IPS-NIHi7 (cell line): ENCODE data around the gene RDX.
"Not testable (repeated sequence)": the region's sequence is repeated elsewhere in the genome, so short reads cannot be mapped to it uniquely, and the experiment has no call there.

ENCODE experiments used
- DNase-seq: peaks from one replicate; pipeline ENCODE4 v3.0.0; 2012; ENCODE audit warnings: mixed read lengths; ENCODE audit errors: extremely low spot score

Gene RDX

GRCh38 chr11:110272919-110273318 lies 23.5 kb downstream of the RDX start:
- no peak for DNase-seq

DNA sequence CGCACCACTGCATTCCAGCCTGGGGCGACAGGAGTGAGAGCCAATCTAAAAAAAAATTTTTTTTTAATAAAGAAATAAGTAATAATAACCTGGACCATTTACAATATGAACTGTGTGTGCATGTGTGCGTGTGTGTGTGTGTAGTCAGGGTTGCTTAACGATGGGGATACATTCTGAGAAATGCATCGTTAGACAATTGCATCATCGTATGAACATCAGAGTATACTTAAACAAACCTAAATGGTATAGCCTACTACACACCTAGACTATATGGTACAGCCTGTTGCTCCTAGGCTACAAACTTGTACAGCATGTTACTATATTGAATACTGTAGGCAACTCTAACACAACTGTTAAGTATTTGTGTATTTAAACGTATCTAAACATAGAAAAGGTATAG lies 26.4 kb downstream of the RDX start:
- no peak for DNase-seq

- DNase-seq, result no peak
Measured at GRCh38 chr11:110268441-110268840, 28.0 kb downstream of the RDX start.

DNA sequence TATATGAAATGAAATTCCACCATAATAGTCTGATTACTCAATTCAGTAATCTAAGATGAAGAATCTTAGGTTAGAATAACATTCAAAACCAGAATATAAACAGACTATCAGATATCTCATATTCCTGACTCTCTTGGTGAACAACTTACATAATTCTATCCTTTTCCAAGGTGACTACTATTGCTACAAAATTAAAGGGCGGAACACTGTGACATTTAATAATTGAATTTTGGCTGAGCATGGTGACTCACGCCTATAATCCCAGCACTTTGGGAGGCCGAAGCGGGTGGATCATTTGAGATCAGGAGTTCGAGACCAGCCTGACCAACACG lies 34.4 kb downstream of the RDX start:
- no peak for DNase-seq

DNA sequence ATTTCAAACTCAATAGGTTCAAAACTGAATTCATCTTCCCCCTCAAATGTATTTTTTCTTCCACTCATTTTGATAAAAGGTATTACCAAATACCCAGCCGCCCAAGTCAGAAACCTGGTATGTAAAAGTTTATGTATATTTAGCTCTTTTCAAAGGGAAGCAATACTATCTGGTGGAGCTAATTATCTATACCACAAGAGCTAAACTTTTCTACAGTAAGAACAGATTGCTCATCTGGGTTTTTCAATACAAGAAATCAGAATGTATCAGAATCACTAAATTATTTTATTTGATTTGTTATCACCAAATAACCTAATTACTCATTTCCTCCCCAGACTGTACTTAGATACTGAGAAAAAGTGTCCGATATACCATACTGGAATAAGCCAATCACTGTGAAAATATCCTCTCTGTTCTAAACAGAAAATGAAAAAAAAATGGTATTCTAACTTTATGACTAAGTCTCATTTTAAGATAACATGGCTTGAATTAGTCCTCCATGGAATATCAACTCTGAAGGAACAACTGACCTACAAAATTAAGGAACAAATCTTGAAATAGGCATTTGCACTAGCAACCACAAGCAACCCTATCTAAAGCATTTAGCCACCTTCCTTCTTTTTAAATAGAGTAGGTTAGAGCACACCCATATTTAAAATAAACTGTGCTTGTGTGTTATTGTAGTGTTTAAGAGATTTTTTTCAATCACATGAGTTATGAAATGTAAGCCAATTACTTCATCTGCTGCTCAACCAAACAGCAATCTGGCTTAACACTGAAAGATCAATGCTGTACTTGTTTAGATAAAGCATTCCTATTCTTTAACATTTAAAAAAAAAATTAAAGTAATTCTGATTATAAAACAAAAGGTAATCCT lies 35.0 kb downstream of the RDX start:
- no peak for DNase-seq

- no peak for DNase-seq
Measured at GRCh38 chr11:110253525-110253924, 42.9 kb downstream of the RDX start.

GRCh38 chr11:110251836-110252235 lies 44.6 kb downstream of the RDX start:
- DNase-seq, result no peak

DNA sequence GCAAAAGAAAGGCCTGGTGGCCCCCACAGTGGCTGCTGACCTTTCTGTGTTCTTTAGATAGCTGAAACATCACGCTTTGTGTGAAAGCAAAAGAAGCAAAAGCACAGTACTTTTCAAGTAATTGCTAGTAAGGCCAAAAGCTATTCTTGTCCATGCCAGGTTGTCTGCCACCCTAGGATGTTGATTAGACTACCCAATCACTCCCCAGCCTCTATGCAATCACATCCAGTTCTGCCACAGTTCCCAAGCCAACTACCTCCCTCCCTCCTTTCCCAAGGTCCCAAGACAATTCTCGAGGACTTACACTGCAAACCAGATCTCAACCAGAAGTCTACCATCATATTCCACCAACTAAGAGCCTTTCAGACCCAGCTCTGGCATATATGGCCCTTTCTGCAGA lies 46.2 kb downstream of the RDX start:
- no peak for DNase-seq

GRCh38 chr11:110249766-110250165 lies 46.6 kb downstream of the RDX start:
- DNase-seq, result no peak

DNA sequence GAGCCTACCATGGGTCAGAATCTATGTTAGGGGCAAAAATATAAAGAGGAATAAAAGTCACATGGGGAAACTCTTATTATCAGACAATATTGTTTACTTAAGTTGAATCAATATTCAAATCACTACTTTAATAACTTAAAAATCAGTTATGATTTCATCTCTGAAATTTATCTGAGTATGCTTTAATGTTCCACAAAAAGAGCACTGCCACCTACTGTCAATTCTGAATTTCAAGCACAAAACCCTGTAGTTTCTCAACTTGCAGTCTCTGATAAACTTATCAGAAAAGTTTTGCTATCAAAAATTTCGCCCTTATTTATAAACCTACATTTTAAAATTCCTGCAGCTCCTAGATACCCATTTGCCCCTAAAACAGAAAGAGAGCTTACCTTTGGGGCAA lies 47.3 kb downstream of the RDX start:
- DNase-seq, result no peak

DNA sequence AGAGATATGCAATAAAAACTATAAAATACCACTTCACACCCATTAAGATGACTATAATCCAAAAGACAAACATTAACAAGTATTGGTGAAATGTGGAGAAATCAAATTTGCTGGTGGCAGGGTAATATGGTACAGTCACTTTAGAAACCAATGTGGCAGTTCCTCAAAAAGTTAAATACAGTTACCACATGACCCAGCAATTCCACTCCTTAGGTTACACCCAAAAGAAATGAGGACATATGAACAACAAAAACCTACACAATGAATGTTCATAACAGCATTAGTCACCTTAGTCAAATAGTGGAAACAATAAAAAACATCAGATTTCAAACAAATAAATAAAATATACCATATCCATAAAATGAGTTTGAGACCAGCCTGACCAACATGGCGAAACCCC lies 52.6 kb downstream of the RDX start:
- no peak for DNase-seq

GRCh38 chr11:110242746-110243145 lies 53.7 kb downstream of the RDX start:
- no peak for DNase-seq

GRCh38 chr11:110242188-110242587 lies 54.2 kb downstream of the RDX start:
- no peak for DNase-seq

DNA sequence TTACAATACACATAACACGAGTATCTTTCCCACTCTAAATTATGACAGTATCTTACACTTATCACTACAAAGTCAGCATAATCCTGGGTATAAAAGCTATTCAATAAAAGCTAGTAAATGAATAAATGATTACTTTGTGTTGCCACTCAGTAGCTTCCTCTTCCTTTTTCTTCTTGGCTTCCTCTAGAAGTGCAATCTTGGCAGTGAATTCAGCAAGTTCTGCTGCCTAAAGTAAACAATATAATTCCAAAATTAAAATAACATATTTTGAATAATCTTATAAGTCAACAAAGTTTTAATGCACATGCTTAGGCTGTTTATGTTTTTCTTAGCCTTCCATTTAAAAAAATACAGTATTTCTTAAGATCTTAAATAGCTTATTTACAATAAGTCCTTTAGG lies 60.4 kb downstream of the RDX start:
- DNase-seq, result no peak

DNA sequence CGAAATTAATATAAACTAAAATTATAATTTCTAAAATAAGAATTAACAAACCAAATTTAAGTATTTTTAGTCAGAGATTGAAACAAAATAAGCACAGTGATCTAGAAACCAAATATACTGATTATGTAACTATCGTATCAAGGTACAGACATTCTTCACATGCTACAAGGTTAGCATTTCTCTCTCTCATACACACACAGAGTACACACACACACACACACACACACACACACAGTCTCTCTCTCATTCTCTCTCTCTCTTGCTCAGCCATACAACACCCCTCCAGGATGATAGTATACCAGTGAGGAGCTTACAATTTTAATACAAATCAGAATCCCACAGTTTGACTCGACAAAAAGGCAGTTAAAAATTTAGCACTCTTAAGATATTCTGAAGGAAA lies 66.0 kb downstream of the RDX start:
- DNase-seq, result no peak

DNA sequence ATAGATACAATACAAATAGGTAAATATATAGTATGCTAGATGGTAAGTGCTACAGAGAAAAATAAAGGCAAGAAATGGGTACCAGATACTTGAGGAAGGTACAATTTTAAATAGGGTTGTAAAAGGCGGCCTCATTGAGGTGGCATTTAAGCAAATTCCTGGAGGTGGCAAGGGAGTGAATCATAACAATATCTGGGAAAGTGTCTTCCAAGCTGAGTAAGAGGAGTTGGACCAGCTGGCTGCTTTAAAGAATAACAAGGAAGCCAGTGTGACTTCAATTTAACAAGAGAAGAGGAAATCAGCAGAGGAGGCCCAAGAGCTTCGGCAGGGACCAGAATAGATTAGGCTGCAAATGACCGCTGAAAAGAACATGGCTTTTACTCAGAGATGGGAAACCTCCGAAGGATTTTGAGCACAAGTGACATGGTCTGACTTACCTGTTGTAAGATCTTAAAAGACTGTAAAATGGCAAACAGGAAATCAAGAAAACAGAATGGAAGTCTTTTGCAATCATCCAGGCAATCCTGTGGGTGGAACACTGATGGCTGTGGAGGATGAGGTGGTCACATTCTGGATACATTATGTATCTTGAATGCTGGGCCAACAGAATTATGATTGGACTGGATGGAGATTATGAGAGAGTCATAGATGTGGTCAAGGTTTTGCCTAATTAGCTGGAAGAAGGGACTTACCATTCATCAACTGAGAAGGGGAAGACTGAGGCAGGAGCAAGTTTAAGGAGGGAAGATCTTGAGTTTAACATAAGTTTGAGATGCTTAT lies 77.2 kb downstream of the RDX start:
- no peak for DNase-seq

DNA sequence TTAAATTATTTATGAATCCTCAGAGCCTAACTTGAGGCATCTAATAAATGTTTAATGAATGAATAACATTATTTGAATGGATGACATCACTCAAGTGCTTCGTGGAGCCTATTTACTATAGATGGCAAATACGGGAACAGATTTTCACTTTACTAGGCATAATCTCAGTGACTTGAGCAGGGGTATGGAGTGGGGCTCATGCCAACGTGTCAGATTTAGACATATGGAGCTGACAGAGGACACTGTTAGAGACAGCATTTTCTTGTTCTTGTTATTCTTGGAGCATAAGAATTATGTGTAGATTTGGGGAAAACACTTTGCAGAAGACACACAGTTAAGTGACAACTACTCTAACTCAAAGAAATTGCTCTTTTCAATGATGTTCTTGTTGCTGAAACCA lies 78.5 kb downstream of the RDX start:
- no peak for DNase-seq

- no peak for DNase-seq
Measured at GRCh38 chr11:110217223-110217877, 79.1 kb downstream of the RDX start.

DNA sequence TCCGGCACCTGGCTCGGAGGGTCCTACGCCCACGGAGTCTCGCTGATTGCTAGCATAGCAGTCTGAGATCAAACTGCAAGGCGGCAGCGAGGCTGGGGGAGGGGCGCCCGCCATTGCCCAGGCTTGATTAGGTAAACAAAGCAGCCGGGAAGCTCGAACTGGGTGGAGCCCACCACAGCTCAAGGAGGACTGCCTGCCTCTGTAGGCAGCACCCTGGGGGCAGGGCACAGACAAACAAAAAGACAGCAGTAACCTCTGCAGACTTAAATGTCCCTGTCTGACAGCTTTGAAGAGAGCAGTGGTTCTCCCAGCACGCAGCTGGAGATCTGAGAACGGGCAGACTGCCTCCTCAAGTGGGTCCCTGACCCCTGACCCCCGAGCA lies 87.1 kb downstream of the RDX start:
- not testable (repeated sequence) for DNase-seq

DNA sequence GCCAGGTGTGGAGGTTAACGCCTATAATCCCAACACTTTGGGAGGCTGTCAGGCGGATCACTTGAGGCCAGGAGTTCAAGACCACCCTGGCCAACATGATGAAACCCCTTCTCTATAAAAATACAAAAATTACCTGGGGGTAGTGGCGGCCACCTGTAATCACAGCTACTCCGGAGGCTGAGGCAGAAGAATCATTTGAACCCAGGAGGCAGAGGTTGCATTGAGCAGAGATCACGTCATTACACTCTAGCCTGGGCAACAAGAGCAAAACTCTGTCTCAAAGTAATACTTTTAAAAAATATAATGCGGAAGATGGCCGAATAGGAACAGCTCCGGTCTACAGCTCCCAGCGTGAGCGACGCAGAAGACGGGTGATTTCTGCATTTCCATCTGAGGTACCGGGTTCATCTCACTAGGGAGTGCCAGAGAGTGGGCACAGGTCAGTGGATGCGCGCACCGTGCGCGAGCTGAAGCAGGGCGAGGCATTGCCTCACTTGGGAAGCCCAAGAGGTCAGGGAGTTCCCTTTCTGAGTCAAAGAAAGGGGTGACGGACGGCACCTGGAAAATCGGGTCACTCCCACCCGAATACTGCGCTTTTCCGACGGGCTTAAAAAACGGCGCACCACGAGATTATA lies 87.6 kb downstream of the RDX start:
- not testable (repeated sequence) for DNase-seq

DNA sequence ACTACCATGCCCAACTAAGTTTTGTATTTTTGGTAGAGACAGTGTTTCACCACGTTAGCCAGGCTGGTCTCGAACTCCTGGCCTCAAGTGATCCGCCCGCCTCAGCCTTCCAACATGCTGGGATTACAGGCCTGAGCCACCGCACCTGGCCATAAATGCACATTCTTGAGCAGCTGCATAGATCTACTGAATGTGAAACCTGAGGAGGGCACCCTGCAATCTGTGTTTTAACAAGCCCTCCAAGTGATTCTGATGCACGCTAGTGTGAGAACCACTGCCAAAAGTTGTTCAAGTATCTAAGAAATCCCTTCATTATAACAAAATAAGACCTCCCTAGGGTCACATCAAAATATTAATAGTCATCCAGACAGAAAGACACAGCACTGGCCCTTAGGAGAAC lies 89.3 kb downstream of the RDX start:
- DNase-seq, result no peak

- DNase-seq, result no peak
Measured at GRCh38 chr11:110200836-110201235, 95.6 kb downstream of the RDX start.
